ENCODE measurements around the gene ADAMTS4.

Gene ADAMTS4

GRCh38 chr1:161196521-161197451 lies 2.1 kb downstream of the ADAMTS4 start:
- no peak for DNase-seq (ENCODE audit: low read depth, low spot score)

GRCh38 chr1:161196111-161196510 lies 2.7 kb downstream of the ADAMTS4 start:
- no peak for DNase-seq (ENCODE audit: low read depth, low spot score)

GRCh38 chr1:161195171-161195570 lies 3.7 kb downstream of the ADAMTS4 start:
- no peak for DNase-seq (ENCODE audit: low read depth, low spot score)

GRCh38 chr1:161193561-161194235 lies 5.2 kb downstream of the ADAMTS4 start:
- DNase-seq (ENCODE audit: low read depth, low spot score), result no peak

DNA sequence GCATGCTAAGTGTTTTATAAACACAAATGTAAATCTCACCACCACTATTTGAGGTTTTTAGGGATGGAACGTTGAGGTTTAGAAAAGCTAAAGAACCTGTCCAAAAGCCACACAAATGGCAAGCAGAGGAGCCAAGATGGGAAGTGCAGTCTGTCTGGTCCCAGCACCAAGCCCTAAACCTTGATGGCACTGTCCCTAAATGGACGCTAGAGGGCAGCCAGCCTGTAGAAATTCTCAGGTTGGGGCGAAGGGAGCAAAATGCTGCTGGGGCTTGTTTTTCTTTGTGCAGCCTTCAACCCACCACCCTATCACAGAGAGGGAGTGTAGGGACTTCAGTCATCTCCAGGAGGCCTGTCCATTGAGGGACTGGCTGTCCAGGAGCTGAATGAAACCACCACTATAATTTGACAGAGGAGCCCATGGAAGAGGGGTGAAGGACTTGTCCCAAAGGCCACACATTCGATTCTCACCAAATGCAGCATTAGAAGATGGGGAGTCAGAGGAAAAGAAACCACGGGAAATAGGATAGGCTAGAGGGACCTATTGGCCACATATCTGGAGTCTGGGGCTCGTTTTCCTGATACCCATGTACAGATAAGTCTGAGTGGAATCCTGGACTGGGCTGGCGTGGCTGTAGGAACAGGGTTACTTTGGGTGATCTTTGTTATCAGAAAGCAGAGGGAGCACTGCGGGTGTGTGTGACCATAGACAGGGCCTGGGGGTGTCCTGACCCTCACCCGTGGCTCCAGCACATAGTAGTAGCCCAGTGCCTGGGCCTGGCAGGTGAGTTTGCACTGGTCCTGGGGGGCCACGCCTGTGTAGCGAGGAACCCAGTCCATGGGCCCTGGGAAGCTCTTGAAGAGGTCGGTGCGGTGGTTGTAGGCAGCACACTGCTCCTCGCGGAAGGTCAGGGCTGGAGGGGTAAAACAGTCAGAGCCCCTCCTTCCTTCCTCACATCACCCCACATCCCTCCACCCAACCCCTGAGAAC lies 6.1 kb downstream of the ADAMTS4 start:
- no peak for DNase-seq (ENCODE audit: low read depth, low spot score)

DNA sequence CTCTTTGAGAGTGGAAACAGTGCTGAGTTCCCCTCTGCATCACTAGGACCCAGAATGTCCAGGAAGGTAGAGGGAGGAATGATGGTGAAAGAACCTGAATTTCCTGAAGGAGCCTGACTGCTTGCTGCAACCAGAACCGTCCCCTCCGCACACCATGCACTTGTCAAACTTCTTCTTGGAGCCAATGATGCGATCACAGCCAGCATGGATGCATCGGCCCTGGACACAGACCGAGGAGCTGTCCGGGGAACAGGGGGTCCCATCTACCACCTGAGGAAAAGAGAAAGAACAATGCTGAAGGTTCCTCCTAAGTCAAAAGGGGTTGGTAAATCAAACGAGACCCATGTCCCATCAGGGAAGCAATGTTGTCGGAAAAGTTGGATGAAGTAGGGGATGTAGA lies 6.9 kb downstream of the ADAMTS4 start:
- no peak for DNase-seq (ENCODE audit: low read depth, low spot score)

- DNase-seq (ENCODE audit: low read depth, low spot score), result no peak
Measured at GRCh38 chr1:161190962-161191521, 7.8 kb downstream of the ADAMTS4 start.

DNA sequence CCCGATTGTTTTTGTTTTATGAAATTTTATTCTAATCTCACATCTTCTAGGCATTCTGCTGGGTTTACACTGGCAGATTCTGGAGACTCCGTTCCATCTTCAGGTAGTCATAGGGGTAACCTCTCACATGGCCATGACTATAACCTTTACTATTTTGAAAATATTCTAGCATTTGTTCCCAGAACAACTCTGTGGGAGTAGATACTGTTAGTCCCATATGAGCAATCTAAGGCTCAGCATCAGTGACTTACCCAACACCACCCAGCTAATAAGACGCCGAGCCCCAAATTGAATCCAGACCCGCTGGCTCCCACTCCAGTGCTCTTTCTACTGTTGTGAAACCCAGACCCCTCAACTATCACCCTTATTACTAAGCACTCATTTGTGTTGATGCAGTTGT lies 9.8 kb downstream of the ADAMTS4 start:
- no peak for DNase-seq (ENCODE audit: low read depth, low spot score)

DNA sequence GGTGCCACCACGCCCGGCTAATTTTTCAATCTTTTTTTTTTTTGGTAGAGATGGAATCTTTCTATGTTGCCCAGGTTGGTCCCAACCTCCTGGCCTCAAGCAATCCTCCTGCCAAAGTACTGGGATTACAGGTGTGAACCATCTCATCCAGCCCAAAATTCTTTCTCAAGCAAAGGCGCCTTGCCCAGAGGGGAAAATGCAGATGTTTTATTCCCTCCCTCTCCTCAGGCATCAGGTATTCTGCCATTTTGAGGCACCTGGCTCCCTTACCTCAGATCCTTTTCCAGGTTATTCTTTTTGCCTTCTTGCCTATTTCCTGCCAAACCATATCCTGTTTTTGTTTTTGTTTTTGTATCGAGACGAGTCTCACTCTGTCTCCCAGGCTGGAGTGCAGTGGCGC lies 10.5 kb downstream of the ADAMTS4 start:
- no peak for DNase-seq (ENCODE audit: low read depth, low spot score)

DNA sequence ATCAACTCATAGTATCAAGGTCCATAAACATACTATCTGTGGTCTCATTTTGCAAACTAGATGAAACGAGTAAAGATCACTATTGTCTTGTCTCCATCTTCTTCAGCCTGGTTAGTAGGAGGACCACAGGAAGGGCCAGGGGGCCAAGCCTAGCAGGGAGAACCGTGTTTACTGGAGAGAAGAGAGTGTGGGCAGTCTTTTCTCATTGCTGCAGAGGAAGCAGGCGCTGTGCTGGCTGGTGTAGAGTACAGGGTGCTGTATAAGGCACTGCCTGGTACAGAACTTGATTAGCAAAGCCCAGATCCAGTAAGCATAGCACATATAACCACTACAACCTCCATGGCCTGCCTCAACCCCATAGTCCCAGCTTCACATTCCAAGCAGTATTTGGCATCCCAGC lies 11.5 kb downstream of the ADAMTS4 start:
- DNase-seq (ENCODE audit: low read depth, low spot score), result no peak

DNA sequence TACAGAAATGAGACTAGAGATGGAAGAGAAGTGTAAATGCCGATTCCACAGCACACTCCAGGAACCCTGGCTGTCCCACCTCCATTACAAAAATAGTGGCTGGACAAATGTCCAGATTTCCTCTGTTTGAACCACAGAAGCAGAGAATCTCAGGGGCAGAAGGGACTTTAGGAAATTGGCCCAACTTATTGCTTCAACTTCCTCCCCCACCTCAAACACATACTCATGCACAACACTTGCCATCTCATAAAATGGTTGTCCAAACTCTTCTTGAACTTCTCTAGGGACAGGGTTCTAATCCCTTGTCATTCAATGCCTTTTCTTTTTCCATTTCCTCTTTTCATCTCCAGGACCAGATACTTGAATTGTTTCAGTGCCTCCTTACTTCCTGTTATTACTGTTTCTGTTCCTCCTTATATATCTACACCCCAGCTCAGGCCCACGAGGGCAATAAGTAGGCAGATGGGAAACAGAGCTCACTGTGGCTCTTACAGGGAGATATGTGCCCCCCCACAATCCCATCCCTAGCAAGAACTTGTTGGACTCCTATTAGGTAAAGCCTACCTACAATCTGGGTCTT lies 13.0 kb downstream of the ADAMTS4 start:
- DNase-seq (ENCODE audit: low read depth, low spot score), result no peak

GRCh38 chr1:161185282-161185682 lies 13.6 kb downstream of the ADAMTS4 start:
- no peak for DNase-seq (ENCODE audit: low read depth, low spot score)

- DNase-seq (ENCODE audit: low read depth, low spot score), result no peak
Measured at GRCh38 chr1:161182214-161182613, 16.6 kb downstream of the ADAMTS4 start.

GRCh38 chr1:161180639-161181038 lies 18.2 kb downstream of the ADAMTS4 start:
- no peak for DNase-seq (ENCODE audit: low read depth, low spot score)

DNA sequence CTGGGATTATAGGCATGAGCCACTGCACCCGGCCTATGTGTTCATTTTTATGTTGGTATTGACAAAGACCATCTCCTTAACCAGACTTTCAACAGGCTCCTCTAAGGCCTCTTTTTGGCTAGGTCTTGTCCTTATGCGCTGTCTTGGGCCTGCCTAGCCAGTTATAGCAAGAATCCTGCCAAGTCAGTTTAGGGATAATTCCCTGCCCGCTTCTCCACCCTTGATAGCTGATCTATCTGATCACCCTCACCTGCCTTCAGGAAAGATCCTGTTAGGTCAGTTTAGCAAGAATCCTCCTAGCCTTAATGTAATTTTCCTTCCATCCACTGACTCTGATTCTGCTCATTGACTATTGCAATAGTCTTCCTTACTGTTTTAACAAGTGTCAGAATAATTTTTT lies 19.2 kb downstream of the ADAMTS4 start:
- no peak for DNase-seq (ENCODE audit: low read depth, low spot score)

DNA sequence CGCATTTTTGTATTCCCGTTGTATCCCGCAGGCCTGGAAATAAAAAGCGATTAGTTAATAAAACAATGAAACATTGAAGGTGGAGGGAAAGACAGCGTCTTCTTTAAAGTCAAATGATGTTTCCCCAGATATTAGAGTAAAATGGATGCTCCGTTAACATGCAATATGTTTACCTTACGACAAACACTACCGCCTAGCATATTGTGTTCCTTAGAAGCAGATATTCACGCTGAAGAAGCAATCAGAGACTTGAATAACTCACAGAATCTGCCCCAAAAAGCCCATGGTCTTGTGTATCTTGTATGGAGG lies 21.0 kb downstream of the ADAMTS4 start:
- DNase-seq (ENCODE audit: low read depth, low spot score), result no peak

- DNase-seq (ENCODE audit: low read depth, low spot score), result no peak
Measured at GRCh38 chr1:161177112-161177935, 21.5 kb downstream of the ADAMTS4 start, which contains the start of gene B4GALT3. TSS of gene B4GALT3 (minus strand) at chr1:161177507. CDS start at chr1:161176060, 1,447 bp downstream.

DNA sequence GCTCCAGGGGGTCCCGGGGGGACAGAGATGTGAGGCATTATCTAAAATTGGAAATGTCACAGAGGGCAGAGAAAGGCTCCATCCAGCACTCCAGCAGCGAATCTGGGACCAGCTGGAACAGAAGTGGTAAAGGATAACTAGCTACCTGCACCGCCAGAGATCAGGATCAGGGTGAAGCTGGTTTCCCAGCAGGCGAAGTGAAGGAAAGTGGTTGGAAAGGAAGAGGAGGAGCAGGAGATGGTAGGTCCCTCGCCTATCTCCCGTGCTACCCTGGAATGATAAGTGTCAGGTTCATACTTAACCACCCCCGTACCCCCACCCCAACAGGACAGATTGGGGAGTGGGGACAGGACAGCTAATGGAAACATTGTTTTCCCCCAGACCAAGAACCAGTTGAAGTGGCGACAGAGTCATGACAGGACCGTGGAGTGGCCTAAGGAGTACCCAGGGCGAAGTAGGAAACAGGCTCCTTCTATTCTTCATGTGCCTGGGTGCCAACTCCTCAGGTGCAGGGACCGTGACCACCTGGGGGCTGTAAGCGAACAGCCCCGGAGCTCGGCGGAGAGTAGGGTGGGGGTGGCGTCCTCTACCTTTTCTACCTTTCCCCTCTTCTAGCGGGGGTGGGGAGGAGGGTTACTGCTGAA lies 22.3 kb downstream of the ADAMTS4 start:
- no peak for DNase-seq (ENCODE audit: low read depth, low spot score)

- DNase-seq (ENCODE audit: low read depth, low spot score), result no peak
Measured at GRCh38 chr1:161175771-161176453, 22.9 kb downstream of the ADAMTS4 start.

Measured in iPS DF 19.7 (cell line).